ENCODE results near the gene IRAK2. TPM values are rescaled to one million over a fixed set of nuclear protein-coding genes. Genes with fewer than 3 reads are reported as not detected.

Gene IRAK2
- total and polyA plus RNA-seq, 2 of the 8 experiments (the other 6 are each of a cell fraction or from before 2014, with no cell fraction given): 1.5 TPM

DNA sequence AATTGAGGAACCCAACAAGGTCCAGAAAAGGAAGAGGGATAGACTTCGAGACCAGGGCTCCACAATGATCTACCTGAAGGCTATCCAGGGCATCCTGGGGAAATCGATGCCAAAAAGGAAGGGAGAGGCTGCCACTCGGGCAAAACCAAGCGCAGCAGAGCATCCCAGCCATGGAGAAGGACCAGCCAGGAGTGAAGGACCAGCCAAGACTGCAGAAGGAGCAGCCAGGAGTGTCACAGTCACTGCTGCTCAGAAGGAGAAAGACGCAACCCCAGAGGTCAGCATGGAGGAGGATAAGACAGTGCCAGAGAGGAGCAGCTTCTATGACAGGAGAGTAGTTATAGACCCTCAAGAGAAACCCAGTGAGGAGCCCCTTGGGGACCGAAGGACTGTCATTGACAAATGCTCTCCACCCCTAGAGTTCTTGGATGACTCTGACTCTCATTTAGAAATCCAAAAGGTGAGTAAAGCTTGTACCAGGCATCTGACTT is 95.5 kb downstream of the IRAK2 start (continued):
- TF ChIP-seq CTBP2 (IDR thresholded peaks at IDR 0.05; ENCODE audit: borderline replicate concordance, insufficient read depth, insufficient read length, low read length): no peak
- TF ChIP-seq NANOG (IDR thresholded peaks at IDR 0.05; ENCODE audit: insufficient read depth, low read depth, low read length, poor library complexity, severe bottlenecking): no peak
- TF ChIP-seq KDM5A (IDR thresholded peaks at IDR 0.05; ENCODE audit: low read length): no peak
- TF ChIP-seq SIN3A (conservative IDR thresholded peaks at IDR 0.05 in 1 of 2, IDR thresholded peaks at IDR 0.05 in 1 of 2; ENCODE audit: low read depth in 1 of 2, low read length in 2 of 2): no peak
- TF ChIP-seq CHD2 (IDR thresholded peaks at IDR 0.05; ENCODE audit: low read length): no peak
- no peak for TF ChIP-seq SAP30 (IDR thresholded peaks at IDR 0.05; ENCODE audit: insufficient read depth, insufficient replicate concordance, low read length)

All from H1 (cell line).